Activated naive CD8-positive, alpha-beta T cell treated with anti-CD3 and anti-CD28 coated beads, Interleukin-2, amount 10 ng/mL, durations not matched to agents 7 days and 5 days (primary cell): ENCODE measurements around the gene EGFLAM. TPM values are rescaled to one million over a fixed set of nuclear protein-coding genes. Genes with fewer than 3 reads are reported as not detected.

Source experiments
- ATAC-seq: fragments of 150-1000 bp; cut with Tn5 transposase; one replicate; pipeline ENCODE4 v1.10.0; 2021; ENCODE audit warnings: low read depth, moderate library complexity
- POLR2A ChIA-PET: fragments of 350-600 bp; sonication (Branson Sonifier 250); formaldehyde crosslinking; loops from one replicate; lab custom pipeline; 2021; ENCODE audit warnings: antibody characterized with exemption; lab: Charles Lee
- DNase-seq: peaks from one replicate; pipeline ENCODE4 v3.0.0; 2021
- H3K27ac Mint-ChIP-seq: one replicate; pipeline ENCODE4 v1.8.0; 2022; ENCODE audit warnings: mild to moderate bottlenecking, mixed read lengths
- H3K27me3 Mint-ChIP-seq: one replicate; pipeline ENCODE4 v1.8.0; 2022; ENCODE audit warnings: mild to moderate bottlenecking, moderate library complexity, mixed read lengths
- H3K36me3 Mint-ChIP-seq: one replicate; pipeline ENCODE4 v1.8.0; 2021; ENCODE audit warnings: mild to moderate bottlenecking, mixed read lengths
- H3K4me1 Mint-ChIP-seq: one replicate; pipeline ENCODE4 v1.8.0; 2021; ENCODE audit warnings: mixed read lengths
- H3K4me3 Mint-ChIP-seq: one replicate; pipeline ENCODE4 v1.8.0; 2022; ENCODE audit warnings: mild to moderate bottlenecking, moderate library complexity, mixed read lengths
- H3K9me3 Mint-ChIP-seq: one replicate; pipeline ENCODE4 v1.8.0; 2021; ENCODE audit warnings: mixed read lengths
- total RNA-seq, 2 experiments: library from RNA; stranded (reverse); gene quantifications; one replicate each; pipeline ENCODE4 v1.2.3, GENCODE V29; 2021

Gene EGFLAM
- total RNA-seq, 2 experiments from 2014 or later = not detected

DNA sequence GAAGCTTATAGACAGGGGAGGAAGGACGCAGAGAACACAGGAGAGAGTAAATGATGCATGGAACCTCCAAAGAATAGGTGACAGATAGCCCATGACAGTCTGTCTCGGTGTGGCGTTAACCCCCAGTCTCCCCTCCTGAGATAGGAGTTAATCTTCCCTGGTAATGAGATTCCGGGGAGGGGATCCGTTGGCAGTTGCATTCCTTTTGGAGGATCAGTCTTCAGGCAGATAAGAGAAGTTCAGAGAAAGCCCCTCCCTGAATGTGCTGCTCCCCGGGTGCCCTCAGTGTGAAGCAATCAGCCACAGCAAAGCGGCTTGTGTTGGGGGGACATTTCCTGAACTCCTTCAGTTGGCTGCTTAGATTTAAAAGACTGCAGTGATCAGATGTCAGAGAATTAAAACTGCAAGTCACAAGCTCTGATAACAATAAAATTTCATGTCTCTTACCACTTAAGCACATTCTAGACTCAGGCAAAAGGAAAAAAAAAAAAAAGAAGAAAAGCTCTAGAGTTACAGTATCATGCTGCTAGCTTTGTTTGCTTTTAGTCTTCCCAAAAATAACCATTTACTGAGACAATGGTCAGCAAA, 121.1 kb downstream of the EGFLAM start:
- DNase-seq (no peak), ATAC-seq (no peak)
- H3K9me3 Mint-ChIP-seq = no peaks in the 10 kb centered on the region
- H3K27ac Mint-ChIP-seq = no peak overlapping the region
- H3K4me1 Mint-ChIP-seq = peaks cover 5% of the 10 kb centered on the region
- H3K27me3 Mint-ChIP-seq = peaks cover 41% of the 10 kb centered on the region
- peaks cover 2% of the 10 kb centered on the region for H3K36me3 Mint-ChIP-seq
- POLR2A ChIA-PET = no interaction called here
- no peak overlapping the region for H3K4me3 Mint-ChIP-seq

DNA sequence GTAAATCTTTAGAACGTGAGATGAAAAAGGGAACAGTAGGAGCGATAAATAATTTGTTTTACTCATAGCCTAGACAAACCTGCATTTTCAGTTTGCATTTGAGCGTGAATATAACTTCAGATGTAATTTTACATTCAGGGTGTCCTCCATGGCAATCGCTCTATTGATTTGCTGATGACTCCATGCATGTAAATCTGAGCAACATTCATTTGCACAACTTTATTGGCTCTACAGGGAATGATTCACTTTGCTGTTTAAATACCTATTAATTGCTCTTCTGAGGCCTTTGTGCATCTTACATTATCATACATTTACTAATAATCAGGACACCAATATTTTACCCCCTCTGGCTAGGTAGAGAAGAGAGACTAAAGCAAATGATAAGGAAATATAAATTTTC, 122.2 kb downstream of the EGFLAM start:
- Mint-ChIP-seq H3K27me3 (peaks cover 33% of the 10 kb centered on the region), H3K4me1 (peaks cover 5% of the 10 kb centered on the region), H3K4me3 (no peak overlapping the region), H3K9me3 (no peaks in the 10 kb centered on the region), H3K27ac (no peak overlapping the region), H3K36me3 (peaks cover 2% of the 10 kb centered on the region)
- POLR2A ChIA-PET = interaction anchor here (0.5 kb wide), 1 partner anchor 1862 kb away, joined by 4 read pairs; no protein-coding TSS in a partner anchor
- ATAC-seq (no peak), DNase-seq (no peak)

GRCh38 chr5:38381361-38381760, 123.0 kb downstream of the EGFLAM start:
- no peaks in the 10 kb centered on the region for H3K9me3 Mint-ChIP-seq
- DNase-seq (no peak), ATAC-seq (no peak)
- POLR2A ChIA-PET = interaction anchor here (0.5 kb wide), 1 partner anchor 1861 kb away, joined by 4 read pairs; no protein-coding TSS in a partner anchor
- peaks cover 5% of the 10 kb centered on the region for H3K4me1 Mint-ChIP-seq
- peaks cover 2% of the 10 kb centered on the region for H3K36me3 Mint-ChIP-seq
- no peak overlapping the region for H3K4me3 Mint-ChIP-seq
- peaks cover 32% of the 10 kb centered on the region for H3K27me3 Mint-ChIP-seq
- no peak overlapping the region for H3K27ac Mint-ChIP-seq

DNA sequence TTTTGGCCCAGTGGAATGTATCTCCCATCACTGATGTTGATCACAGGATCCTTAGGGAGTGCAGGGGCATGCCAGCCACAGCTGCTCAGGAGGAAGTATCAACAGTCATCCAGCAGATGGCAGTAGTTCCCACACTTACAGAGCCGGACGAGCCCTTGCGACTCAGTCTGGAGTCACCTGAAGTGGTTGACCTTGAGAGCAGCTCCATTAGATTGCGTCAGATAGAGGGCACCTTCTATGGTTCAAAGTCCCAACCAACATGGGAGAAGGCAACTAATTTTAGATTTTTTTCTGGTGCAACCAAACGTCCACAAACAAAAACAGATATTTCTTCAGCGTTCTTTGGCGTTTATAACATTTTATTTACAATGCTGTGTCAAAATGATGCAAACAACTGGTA, 124.5 kb downstream of the EGFLAM start:
- DNase-seq = peak; percentile 32
- peak; percentile 82 for ATAC-seq
- H3K36me3 Mint-ChIP-seq = peaks cover 2% of the 10 kb centered on the region
- no peak overlapping the region for H3K27ac Mint-ChIP-seq
- POLR2A ChIA-PET = no interaction called here
- H3K4me1 Mint-ChIP-seq = peaks cover 3% of the 10 kb centered on the region
- no peaks in the 10 kb centered on the region for H3K9me3 Mint-ChIP-seq
- H3K4me3 Mint-ChIP-seq = no peak overlapping the region
- H3K27me3 Mint-ChIP-seq = peaks cover 27% of the 10 kb centered on the region

GRCh38 chr5:38383701-38384100, 125.3 kb downstream of the EGFLAM start:
- no peaks in the 10 kb centered on the region for H3K9me3 Mint-ChIP-seq

GRCh38 chr5:38384396-38384795, 126.0 kb downstream of the EGFLAM start:
- DNase-seq (no peak), ATAC-seq (no peak)
- no peak overlapping the region for H3K4me3 Mint-ChIP-seq
- H3K4me1 Mint-ChIP-seq = peaks cover 1% of the 10 kb centered on the region
- no peak overlapping the region for H3K27ac Mint-ChIP-seq
- peaks cover 15% of the 10 kb centered on the region for H3K27me3 Mint-ChIP-seq
- H3K9me3 Mint-ChIP-seq = no peaks in the 10 kb centered on the region
- H3K36me3 Mint-ChIP-seq = no peaks in the 10 kb centered on the region
- POLR2A ChIA-PET = no interaction called here

More at GRCh38 chr5:38383701-38384100, 125.3 kb downstream of the EGFLAM start:
- no peak overlapping the region for H3K4me3 Mint-ChIP-seq
- no peak overlapping the region for H3K27ac Mint-ChIP-seq
- POLR2A ChIA-PET = no interaction called here
- peaks cover 3% of the 10 kb centered on the region for H3K4me1 Mint-ChIP-seq
- H3K36me3 Mint-ChIP-seq = no peaks in the 10 kb centered on the region
- ATAC-seq (no peak), DNase-seq (no peak)
- H3K27me3 Mint-ChIP-seq = peaks cover 20% of the 10 kb centered on the region

GRCh38 chr5:38387161-38387560, 128.8 kb downstream of the EGFLAM start:
- H3K36me3 Mint-ChIP-seq = no peaks in the 10 kb centered on the region
- ATAC-seq (no peak), DNase-seq (no peak)
- H3K27ac Mint-ChIP-seq = no peak overlapping the region
- H3K27me3 Mint-ChIP-seq = peaks cover 2% of the 10 kb centered on the region
- peaks cover 1% of the 10 kb centered on the region for H3K4me1 Mint-ChIP-seq
- POLR2A ChIA-PET = no interaction called here
- no peak overlapping the region for H3K4me3 Mint-ChIP-seq
- no peaks in the 10 kb centered on the region for H3K9me3 Mint-ChIP-seq

- no peak for DNase-seq
- no peaks in the 10 kb centered on the region for H3K36me3 Mint-ChIP-seq
- no peak overlapping the region for H3K27ac Mint-ChIP-seq
- no peak for ATAC-seq
- POLR2A ChIA-PET = no interaction called here
- no peak overlapping the region for H3K4me3 Mint-ChIP-seq
- no peaks in the 10 kb centered on the region for H3K9me3 Mint-ChIP-seq
- no peaks in the 10 kb centered on the region for H3K4me1 Mint-ChIP-seq
- peaks cover 4% of the 10 kb centered on the region for H3K27me3 Mint-ChIP-seq
Observed at GRCh38 chr5:38393636-38394035, 135.3 kb downstream of the EGFLAM start.

DNA sequence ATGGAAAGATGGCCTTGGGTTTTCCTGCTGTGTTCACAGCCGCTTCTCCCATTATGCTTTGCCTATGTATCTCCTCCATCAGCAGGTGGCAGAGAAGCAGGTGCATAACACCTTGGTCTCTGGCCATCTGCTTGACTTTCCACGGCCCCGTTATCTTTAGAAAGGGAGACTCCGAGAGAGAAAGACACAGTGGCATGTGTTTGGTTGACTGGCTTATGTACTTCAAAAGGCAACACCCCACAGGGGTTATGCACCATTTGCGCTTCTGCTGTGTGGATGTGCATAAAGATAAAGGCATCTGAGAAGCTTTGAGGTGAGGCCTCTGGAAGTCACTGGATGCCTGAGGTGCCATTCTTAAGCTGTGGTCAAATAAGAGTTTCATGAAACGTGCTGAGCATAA, 138.4 kb downstream of the EGFLAM start:
- no peak for ATAC-seq
- no peaks in the 10 kb centered on the region for H3K36me3 Mint-ChIP-seq

GRCh38 chr5:38400365-38400764, 142.0 kb downstream of the EGFLAM start:
- Mint-ChIP-seq H3K36me3 (no peaks in the 10 kb centered on the region), H3K27me3 (peaks cover 21% of the 10 kb centered on the region), H3K27ac (no peak overlapping the region), H3K4me1 (no peaks in the 10 kb centered on the region), H3K9me3 (no peaks in the 10 kb centered on the region), H3K4me3 (no peak overlapping the region)
- POLR2A ChIA-PET = no interaction called here
- no peak for DNase-seq
- no peak for ATAC-seq

More for the DNA sequence above, 138.4 kb downstream of the EGFLAM start:
- Mint-ChIP-seq H3K27ac (no peak overlapping the region), H3K4me1 (no peaks in the 10 kb centered on the region), H3K27me3 (peaks cover 15% of the 10 kb centered on the region), H3K4me3 (no peak overlapping the region), H3K9me3 (no peaks in the 10 kb centered on the region)
- POLR2A ChIA-PET = no interaction called here
- DNase-seq = no peak

GRCh38 chr5:38401145-38401544, 142.8 kb downstream of the EGFLAM start:
- no peak overlapping the region for H3K27ac Mint-ChIP-seq
- peaks cover 17% of the 10 kb centered on the region for H3K27me3 Mint-ChIP-seq
- no peaks in the 10 kb centered on the region for H3K36me3 Mint-ChIP-seq
- no peaks in the 10 kb centered on the region for H3K4me1 Mint-ChIP-seq
- POLR2A ChIA-PET = no interaction called here
- no peak overlapping the region for H3K4me3 Mint-ChIP-seq
- H3K9me3 Mint-ChIP-seq = no peaks in the 10 kb centered on the region
- DNase-seq = no peak
- no peak for ATAC-seq

DNA sequence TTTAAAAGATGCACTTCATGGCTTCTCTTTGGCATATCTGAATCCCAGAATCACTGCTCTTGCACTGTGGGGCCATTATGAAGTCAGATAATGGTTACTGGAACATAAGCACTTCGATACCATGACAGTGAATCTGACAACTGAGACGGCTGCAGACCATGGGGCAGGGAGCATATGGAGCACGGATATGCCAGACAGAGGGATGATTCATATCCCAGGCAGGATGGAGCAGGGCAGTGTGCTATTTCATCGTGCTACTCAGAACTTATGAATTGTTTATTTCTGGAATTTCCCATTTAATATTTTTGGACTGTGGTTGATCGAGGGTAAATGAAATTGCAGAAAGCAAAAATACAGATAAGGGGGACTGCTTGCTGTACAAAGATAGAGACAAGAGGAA, 145.0 kb downstream of the EGFLAM start:
- Mint-ChIP-seq H3K27me3 (peaks cover 17% of the 10 kb centered on the region), H3K4me1 (no peaks in the 10 kb centered on the region), H3K9me3 (no peaks in the 10 kb centered on the region), H3K27ac (no peak overlapping the region), H3K4me3 (no peak overlapping the region), H3K36me3 (no peaks in the 10 kb centered on the region)
- ATAC-seq (no peak), DNase-seq (no peak)
- POLR2A ChIA-PET = no interaction called here

GRCh38 chr5:38403877-38404635, 145.7 kb downstream of the EGFLAM start:
- POLR2A ChIA-PET = no interaction called here
- H3K27ac Mint-ChIP-seq = no peak overlapping the region
- ATAC-seq = no peak
- DNase-seq = no peak
- H3K27me3 Mint-ChIP-seq = peaks cover 17% of the 10 kb centered on the region
- H3K36me3 Mint-ChIP-seq = no peaks in the 10 kb centered on the region
- no peaks in the 10 kb centered on the region for H3K9me3 Mint-ChIP-seq
- H3K4me1 Mint-ChIP-seq = no peaks in the 10 kb centered on the region
- no peak overlapping the region for H3K4me3 Mint-ChIP-seq

- no peak overlapping the region for H3K4me3 Mint-ChIP-seq
- no peaks in the 10 kb centered on the region for H3K9me3 Mint-ChIP-seq
- no peaks in the 10 kb centered on the region for H3K4me1 Mint-ChIP-seq
- no peak overlapping the region for H3K27ac Mint-ChIP-seq
- peaks cover 17% of the 10 kb centered on the region for H3K27me3 Mint-ChIP-seq
- DNase-seq = no peak
- ATAC-seq = no peak
- POLR2A ChIA-PET = no interaction called here
- no peaks in the 10 kb centered on the region for H3K36me3 Mint-ChIP-seq
Observed at GRCh38 chr5:38404667-38405276, 146.4 kb downstream of the EGFLAM start.
